Activated gamma-delta T cell treated with anti-CD3 and anti-CD28 coated beads, Interleukin-2, amount 50 U/mL, for 16 hours (primary cell): ENCODE measurements around the gene NFIB.

Source experiments
- DNase-seq: peaks from one replicate; pipeline ENCODE4 v3.0.0-alpha.2; 2020; ENCODE audit warnings: low read depth

Gene NFIB

DNA sequence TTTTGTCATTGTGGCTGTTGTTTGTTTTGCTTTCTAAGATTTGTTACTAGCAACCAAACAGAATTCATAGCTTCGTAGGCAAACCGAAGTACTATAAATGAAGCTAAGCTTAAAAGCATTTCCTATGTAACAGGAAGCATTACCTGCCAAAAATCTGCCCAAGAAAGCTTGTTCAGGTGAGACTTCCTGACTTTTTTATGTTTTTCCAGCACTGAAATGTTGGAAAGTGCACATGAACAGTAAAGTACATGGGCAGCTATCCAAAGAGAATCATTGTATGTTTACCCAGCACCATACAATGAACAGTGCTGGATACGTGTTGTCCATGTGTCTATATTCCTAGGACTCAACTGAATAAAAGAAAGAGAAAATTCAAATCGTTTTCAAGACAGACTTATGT lies 247.1 kb downstream of the NFIB start:
- DNase-seq: no peak

DNA sequence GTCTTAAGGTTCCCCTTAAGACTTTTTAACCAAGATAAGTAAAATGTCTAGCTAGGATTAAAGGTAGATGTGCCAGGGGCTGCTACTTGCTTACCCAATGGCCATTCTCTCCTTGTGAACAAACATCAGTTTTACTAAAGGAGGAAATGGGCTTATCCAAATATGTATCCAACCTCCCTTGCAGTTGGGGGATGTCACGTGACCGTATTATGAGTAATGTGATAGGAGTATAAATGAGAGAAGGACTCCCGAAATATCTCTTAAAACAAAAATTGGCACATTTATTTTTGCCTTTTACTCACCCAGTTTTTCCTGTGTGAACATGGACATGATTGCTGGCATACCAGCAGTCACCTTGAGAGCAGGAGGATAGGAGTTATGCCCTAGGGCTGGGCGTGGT lies 247.9 kb downstream of the NFIB start:
- no peak for DNase-seq

DNA sequence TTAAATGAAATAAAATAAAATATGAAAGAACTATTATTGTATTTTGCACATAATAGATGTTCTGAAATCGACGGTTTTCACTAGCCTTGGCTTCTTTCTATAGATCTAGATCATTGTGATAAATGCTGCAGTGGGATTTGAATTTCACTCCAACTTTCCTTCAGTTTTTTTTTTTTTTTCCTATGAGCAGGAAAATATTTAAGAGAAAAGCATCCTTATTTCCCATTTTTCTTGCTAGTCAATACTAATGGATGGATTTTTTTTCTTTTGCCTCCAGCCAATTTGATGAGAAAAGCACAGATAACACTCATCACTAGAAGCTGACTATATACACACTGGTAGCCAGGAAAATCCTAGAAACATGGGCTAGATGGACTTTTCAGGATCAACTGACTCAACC lies 249.0 kb downstream of the NFIB start:
- DNase-seq: no peak

DNA sequence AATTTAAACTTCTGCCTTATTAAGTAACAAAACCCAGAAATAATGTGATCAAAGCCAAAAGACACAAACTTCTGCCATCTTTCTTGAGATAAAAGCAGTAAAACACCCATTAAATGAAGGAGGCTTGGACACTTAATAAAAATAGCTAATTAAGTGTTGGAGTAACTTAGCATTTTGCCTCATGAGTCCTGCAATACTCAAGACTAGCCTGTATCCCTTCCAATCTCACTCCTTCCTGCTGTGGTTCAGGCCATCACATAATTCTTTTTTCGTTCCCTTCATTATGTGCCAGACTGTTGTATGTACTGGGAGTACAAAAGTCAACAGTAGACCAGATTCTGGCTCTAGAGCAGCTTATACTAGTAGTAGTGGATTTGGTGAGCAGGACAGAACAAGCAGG lies 250.2 kb downstream of the NFIB start:
- DNase-seq: no peak

DNA sequence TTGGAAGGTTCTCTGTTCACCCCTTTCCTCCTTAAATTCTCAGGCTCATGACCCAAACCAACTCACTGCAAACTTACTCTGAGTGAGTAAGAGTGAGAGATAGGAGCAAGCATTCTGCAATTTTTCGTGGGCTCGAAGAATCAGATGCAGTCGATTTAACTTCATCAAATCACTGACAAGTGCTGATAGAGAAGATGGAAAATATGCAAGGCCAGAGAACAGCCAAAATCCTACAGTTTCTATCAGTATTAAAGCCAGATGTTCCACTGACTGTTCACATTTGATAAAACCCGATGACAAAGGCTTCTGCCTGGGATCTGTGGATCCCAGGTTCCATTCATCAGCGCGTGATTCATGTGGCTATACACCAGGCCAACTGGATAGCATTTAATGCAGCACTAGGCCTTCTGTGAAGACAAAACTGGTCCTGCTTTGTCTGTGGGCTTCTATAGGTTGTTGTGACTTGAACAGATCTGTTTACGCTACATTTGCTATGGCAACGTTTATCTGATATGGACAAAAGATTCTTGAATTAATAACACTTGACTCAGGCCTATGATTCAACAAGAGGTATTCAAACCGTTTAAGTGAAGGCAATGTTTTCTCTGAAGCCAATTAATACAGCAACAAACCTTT lies 251.2 kb downstream of the NFIB start:
- no peak for DNase-seq

DNA sequence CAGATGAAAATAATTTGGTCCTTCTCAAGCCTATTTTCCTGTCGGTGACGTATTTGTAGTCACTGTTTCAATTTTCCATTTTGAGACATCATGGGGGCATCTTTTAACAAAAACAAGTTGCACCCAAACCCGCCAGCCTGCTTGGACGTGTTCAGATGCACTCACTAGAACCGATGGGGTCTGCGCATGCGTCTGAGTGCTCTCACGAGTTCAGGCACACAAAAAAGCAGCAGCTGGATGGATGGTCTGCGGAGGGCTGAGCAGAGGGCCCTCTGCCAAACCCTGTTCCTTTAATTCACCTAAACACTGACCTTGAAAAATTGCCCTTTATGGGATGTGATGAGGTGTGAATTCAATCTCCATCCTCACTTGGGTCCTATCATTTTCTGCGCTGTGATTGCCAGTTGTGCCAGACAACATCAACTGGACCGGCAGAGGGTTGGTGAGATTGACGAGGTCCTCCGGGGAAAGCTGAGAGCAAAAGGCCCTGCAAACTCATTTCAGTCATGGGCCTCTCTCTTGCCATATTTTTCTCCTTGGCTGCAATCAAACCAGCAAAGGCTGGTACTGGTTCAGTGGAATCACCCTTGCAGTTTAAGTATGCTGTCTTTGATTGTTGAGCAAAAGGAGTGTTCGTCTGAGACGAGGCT lies 251.9 kb downstream of the NFIB start:
- DNase-seq: no peak

DNA sequence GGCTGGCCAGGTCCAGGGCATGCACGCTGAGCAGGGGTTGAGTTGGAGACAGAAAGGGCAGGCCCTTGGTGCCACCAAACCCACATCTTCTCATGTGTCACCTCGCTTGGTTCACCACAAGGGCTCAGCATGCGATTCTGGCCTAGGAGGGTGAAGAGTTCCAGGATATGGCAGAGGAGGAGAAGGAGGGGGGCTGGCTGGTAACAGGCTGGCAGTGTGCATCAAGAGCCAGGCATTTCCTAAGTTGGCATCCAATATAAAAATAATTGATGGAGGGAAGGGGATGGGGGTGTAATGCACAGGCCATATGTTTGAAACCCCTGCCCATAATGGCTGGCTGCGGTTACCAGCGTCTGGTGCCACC lies 255.6 kb downstream of the NFIB start:
- DNase-seq: no peak

DNA sequence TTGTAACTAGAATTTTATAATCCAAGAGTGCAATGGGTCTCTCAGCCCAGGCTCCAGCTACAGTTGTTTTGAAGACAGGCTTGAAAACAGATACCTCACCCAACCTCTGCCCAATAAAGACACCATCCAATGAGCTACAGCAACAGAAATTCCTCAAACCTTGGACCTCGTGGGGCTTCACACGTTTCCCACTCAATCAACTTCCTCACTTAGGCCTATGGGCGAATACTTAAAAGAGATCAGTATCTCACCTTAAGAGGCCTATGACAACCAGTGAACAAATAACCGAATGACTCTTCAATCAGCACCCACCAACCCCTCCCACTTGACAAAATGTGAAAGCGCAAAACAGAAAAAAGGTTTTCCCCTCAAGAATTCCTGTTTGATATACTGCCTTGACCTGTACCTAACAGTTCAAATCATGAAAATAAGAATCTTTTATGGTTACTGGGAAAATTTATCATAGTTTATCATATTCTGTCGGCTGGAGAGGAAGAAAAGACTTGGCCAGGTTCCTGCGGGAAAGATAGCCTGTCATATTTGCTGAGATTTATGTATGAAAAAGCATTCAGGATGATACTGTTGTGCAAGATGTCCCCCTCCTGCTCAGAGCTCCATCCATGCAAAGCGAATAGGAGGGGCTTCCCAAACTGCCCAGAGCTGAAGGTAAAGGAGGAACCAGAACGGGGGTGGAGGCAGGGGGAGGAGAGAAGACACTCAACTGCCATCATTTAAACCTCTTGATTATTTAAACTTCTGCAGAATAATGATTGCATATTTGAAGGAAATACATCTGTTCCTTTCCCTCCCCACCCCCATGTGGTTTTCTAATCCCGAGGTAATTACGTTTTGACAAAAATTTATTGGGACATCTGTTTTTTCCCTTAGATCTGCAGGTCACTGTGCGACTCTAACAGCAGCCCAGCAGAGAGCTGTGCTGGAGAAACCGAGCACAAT lies 256.3 kb downstream of the NFIB start:
- DNase-seq: no peak

DNA sequence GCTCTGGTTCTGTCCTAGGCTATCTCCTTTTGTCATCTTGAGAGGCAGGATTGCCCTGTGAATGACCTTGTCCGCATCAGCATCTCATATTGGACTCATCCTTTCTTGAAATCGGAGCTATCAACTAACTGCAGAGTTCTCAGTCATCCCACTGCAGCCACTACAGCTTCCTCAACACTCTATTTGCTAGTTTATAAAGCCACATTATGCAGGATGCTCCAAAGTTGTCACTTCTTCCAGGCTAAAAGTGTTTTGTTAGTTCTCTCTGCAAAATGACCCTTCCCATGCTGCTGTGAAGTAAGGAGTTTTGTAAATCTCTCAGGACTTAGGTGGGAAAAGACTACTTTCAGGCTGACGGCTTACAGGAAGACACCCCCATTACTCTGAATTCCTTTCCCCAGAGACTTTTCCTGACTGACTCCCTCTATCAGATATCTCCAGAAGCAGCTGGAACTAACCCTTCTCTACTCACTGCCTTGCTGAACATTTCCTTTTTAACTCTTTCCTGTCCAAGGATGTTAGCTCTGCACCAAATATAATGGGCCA lies 257.6 kb downstream of the NFIB start:
- DNase-seq: no peak

DNA sequence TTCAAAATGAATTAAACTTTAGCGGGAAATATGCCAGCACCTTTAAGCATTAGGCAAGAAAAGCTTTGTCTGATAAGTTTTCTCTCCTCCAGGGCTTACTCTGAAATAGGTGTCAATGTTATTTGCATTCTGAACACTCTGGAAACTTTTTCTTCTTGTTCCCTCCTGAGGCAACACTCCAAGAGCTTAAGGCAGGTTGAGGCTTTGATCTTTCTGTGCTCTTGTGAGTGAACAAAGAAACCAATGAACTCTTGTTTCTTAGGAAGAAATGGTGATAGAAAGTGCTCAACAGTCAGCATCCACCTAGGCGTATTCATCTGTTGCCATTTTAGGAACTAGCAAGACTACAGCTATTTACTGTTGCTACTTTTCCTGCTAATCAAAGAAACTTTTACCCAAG lies 259.8 kb downstream of the NFIB start:
- no peak for DNase-seq

DNA sequence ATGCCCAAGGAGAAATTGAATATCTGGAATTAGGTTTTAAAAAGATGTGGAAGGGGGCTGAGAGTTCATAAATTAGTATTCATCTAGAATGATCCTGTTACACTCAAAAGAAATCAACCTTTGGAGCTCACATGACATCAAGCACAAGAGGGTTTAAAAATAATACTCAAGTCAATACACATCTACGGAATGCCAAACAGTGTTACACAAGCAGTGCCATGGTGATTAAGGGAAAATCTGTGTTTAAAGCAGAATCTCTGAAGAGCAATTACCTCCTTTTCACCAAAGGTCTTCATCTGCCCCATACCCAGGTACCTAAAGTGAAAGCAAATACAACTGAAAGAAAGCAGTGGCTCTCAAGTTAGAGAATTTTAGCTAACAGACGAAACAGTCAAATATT lies 261.6 kb downstream of the NFIB start:
- DNase-seq: no peak

DNA sequence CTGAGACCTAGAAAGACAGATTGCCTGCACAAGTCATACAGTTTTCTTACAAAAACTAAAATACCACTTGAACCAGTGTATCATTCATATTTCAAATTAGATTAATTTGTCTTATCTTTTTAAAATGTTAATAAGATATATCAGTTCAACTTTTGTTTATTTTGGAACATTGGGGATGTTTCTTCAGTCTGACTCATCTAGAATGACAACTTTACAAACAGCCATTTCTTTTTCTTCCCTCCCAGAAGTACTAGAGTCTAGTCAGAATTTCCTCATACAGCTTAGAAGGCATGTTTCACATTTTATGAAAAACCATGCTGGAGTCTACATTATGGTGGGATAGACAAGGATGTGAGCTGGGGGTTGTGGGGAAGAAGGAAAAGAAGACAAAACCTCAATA lies 262.5 kb downstream of the NFIB start:
- DNase-seq: no peak

DNA sequence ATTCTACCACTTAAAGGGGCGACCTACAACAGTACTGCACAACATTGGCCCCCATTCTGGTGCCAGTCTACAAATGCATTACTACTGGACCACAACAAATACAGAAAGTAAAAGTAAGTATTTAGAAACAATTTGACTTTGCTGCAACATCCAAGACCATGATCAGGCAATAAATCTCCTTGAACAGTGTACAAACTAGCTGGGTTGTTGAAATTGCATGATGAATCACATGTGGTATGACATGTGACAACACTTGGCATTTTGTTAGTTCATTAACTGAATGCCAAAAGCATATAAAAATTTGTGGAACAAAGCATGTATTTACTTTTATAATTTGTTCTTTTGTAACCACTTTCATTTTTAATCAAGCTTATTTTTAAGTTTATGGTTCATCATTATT lies 270.5 kb downstream of the NFIB start:
- no peak for DNase-seq

DNA sequence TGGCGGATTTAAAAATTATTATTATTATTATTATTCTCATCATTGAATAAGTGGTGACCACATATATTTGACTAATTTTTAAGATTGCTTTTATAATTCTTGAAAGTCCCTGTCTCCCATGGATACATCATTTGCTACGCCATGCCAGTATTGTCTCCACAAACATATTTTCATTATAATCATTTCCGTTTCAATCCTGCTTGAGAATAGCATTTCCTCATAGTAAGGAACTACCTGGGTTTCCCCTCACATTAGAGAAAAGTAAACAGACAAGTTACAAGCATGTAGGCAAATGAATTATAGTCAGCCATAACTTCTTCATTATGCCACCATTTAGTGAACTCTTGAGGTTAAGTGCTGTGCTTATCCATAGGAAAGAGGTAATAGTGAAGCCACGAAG lies 276.6 kb downstream of the NFIB start:
- DNase-seq: no peak

DNA sequence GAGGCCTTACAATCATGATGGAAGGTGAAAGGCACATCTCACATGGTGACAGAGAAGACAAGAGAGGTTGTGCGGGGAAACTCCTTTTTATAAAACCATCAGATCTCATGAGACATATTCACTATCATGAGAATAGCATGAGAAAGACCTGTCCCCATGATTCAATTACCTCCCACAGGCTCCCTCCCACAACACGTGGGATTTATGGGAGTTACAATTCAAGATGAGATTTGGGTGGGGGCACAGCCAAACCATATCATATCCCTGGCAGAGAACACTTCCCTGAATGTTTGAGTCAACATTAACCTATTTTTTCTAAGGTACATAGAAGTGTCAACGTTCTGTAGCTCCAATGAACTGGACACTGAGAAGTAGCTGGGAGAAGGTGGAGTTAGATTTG lies 280.9 kb downstream of the NFIB start:
- DNase-seq: no peak
